ENCODE results near the gene HHLA2.

- no peak for TF ChIP-seq POU2F2 (IDR thresholded peaks at IDR 0.05; ENCODE audit: low read depth, low read length)
- no peak for TF ChIP-seq POLR2A (IDR thresholded peaks at IDR 0.05; ENCODE audit: low read depth, low read length)
- no peak for TF ChIP-seq TAF1 (IDR thresholded peaks at IDR 0.05; ENCODE audit: low read depth, low read length)
Measured at GRCh38 chr3:108343491-108343890, 47.1 kb downstream of the HHLA2 start.

All from GM12891 (cell line).